Right lobe of liver (tissue), 6 donors: Measurements from ENCODE around the gene SLC6A3. TPM values are rescaled to one million over a fixed set of nuclear protein-coding genes. Genes with fewer than 3 reads are reported as not detected.
A peak's percentile ranks its signal among the peaks of the same experiment; 100 is the strongest.

Experiments
- ATAC-seq, 4 donors: fragments of 200-7000 bp; cut with Tn5 transposase; one replicate each; pipeline ENCODE4 v1.9.1; 2020; ENCODE audit warnings: mild to moderate bottlenecking in 4 of 4, moderate library complexity in 4 of 4
- DNase-seq, 3 donors: peaks; one replicate each; pipeline ENCODE4 v3.0.0-alpha.2; 2020
- H3K27ac ChIP-seq, 3 donors: fragments of 200-600 bp; one replicate each; pipeline ENCODE4 v1.8.0; 2022
- H3K27me3 ChIP-seq, 2 donors: fragments of 200-600 bp; one replicate each; pipeline ENCODE4 v1.8.0; 2022
- H3K36me3 ChIP-seq, 4 donors: fragments of 200-600 bp; sonication (generic) in 1 of 4; one replicate each; pipeline versions ENCODE4 v1.5.1 to v1.8.0; 2017 to 2022; ENCODE audit warnings: control low read depth in 1 of 4
- H3K4me1 ChIP-seq, 4 donors: fragments of 200-600 bp; sonication (generic) in 1 of 4; one replicate each; pipeline versions ENCODE4 v1.5.1 to v1.8.0; 2017 to 2022; ENCODE audit warnings: control low read depth in 1 of 4
- H3K4me3 ChIP-seq, 3 donors: fragments of 200-600 bp; one replicate each; pipeline ENCODE4 v1.8.0; 2022
- H3K9me3 ChIP-seq, 4 donors: fragments of 200-600 bp; sonication (generic) in 1 of 4; one replicate each; pipeline versions ENCODE4 v1.5.1 to v1.8.0; 2017 to 2022; ENCODE audit warnings: control low read depth in 1 of 4
- POLR2A ChIP-seq: fragments of 450-650 bp; IDR thresholded peaks from one replicate; pipeline ENCODE4 v1.6.1; 2017; ENCODE audit warnings: antibody characterized with exemption, mild to moderate bottlenecking
- WGBS: methylation state at CpG from one replicate; pipeline ENCODE4 v1.1.6; 2018; ENCODE audit warnings: low coverage, low lambda C conversion rate; ENCODE audit not compliant: insufficient coverage; ENCODE audit errors: missing lambda C conversion rate; 5-methylcytosine and 5-hydroxymethylcytosine counted together
- intact Hi-C, 2 donors: fragments of 100-400 bp; cut with DNase I; formaldehyde crosslinking; loops; one replicate each; pipeline versions ENCODE4 v1.11.2 to v1.14.1; 2022
- total RNA-seq, 6 experiments: library from RNA; depleted of rRNA in 2 of 6; stranded (reverse); fragments of >200 nt in 2 of 6; fragmentation: NEBNext Ultra II Directional in 3 of 6; extraction: Animal tissue kit (Norgen Biotek cat#: 25700) in 3 of 6; gene quantifications; one replicate each; pipeline versions ENCODE4 v1.1.0 to v1.2.4, GENCODE V29; 2016 to 2023
- TF ChIP-seq, protein P1 (sequence below), 4 donors: fragments of 200-600 bp in 3 of 4; fragments of 450-650 bp in 1 of 4; IDR thresholded peaks; one replicate each; pipeline versions ENCODE4 v1.5.1 to v1.8.0; 2016 to 2022; ENCODE audit warnings: antibody characterized with exemption in 4 of 4, mild to moderate bottlenecking in 2 of 4
- donor health status: DM: no; HTN: yes; CAD: no.
- donor health status: DM: no; HTN: no; CAD: no.
- donor health status: DM: no; HTN: no; CAD: no.
- donor health status: DM: no; HTN: yes; CAD: no.
- donor health status: DM: no; HTN: yes; CAD: no.

The SLC6A3 gene
- total RNA-seq, 6 experiments from 2014 or later: not detected

DNA sequence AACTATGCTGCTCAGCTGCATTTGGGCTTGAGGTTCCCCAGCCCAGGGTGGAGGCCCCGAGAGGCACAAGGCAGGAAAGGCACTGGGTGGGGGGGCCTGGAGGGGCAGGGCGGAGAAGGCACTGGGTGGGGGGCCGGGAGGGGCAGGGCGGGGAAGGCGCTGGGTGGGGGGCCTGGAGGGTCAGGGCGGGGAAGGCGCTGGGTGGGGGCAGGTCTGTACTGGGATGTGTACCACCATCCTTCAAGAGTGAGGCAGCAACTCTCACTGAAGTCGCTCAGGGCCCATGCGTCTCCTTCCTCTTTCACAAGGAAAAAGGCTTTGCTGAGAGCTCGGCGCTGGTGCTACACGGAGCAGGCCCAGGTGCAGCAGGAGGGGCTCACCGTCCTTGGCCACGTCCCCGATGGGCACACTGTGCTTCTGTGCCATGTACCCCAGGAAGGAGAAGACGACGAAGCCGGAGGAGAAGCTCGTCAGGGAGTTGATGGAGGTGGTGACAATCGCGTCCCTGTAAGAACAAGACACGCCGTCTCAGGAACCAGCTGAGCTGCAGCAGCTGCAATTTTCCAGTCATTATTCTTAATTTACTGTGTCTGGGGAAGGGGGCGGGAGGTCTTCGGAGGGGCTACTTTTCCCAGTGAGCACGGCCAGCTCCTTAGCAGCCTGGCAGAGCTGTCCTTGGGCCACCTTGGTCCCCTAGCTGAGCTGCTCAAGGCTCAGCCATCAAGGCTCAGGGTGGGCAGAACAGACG, 30.8 kb downstream of the SLC6A3 start:
- ATAC-seq (peak in 1 of 4 donors; percentile 15), DNase-seq (peak in 2 of 3 donors; percentile 17 to 41)
- WGBS: 62% methylated on average over 16 of the region's 27 CpGs
- intact Hi-C loops: no loop called here
- H3K4me1 ChIP-seq: no peaks in the 10 kb centered on the region
- no peaks in the 10 kb centered on the region for H3K36me3 ChIP-seq
- no peaks in the 10 kb centered on the region for H3K9me3 ChIP-seq
- no peak overlapping the region for H3K4me3 ChIP-seq
- no peak overlapping the region for H3K27ac ChIP-seq
- no peaks in the 10 kb centered on the region for H3K27me3 ChIP-seq
- TF ChIP-seq, protein P1, sequence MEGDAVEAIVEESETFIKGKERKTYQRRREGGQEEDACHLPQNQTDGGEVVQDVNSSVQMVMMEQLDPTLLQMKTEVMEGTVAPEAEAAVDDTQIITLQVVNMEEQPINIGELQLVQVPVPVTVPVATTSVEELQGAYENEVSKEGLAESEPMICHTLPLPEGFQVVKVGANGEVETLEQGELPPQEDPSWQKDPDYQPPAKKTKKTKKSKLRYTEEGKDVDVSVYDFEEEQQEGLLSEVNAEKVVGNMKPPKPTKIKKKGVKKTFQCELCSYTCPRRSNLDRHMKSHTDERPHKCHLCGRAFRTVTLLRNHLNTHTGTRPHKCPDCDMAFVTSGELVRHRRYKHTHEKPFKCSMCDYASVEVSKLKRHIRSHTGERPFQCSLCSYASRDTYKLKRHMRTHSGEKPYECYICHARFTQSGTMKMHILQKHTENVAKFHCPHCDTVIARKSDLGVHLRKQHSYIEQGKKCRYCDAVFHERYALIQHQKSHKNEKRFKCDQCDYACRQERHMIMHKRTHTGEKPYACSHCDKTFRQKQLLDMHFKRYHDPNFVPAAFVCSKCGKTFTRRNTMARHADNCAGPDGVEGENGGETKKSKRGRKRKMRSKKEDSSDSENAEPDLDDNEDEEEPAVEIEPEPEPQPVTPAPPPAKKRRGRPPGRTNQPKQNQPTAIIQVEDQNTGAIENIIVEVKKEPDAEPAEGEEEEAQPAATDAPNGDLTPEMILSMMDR (IDR thresholded peaks at IDR 0.05): no peak
- no peak for TF ChIP-seq POLR2A

DNA sequence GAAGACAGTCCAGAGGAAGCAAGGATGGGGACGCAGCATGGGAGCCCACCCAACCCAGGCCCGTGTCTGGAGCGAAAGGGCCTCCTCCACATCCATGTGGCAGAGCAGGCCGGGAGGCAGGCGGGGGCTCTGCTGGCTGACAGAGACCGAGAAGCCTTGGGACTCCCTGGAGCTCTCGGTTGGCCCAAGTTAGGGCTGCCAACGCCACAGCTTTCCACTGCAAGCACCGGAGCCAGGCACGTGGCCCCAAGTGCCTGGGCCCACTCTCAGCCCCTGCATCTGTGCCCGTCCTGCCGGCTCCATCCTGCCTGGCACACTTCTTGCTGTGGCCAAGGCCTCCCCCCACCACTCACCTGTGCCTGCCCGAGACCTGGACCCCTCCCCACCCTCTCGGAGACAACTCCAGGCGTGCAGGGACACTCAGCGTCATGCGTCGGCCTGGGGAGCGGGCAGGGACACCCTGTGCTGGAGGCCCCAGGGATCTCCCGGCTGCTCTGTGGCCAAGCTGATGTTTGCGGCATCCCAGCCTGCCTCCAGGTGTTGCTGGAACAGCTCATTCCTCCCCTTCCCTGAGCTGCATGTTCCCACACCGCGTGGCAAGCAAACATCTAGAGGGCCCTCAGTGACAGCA, 31.5 kb downstream of the SLC6A3 start:
- no peaks in the 10 kb centered on the region for H3K27me3 ChIP-seq

DNA sequence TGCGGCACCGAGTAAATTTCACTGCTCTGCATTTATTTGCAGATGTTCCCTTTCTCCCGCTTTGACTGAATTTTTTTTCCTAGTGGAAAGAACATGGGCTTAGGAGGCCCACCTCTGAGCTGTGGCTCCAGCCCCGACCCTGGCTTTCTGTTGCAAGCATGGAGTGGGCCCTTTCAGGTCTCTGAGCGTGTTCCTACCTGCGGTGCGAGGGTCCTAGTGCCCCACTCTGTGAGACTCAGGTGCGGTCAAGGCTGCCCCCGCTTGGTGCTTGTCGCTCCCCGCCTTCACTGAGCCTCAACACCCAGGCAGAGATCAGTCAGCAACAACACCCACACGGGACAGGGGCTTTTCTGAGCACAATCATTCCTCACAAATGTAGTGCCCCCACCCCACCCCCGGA, 32.0 kb downstream of the SLC6A3 start:
- Histone ChIP-seq H3K4me1 (no peaks in the 10 kb centered on the region), H3K27me3 (no peaks in the 10 kb centered on the region), H3K27ac (no peak overlapping the region), H3K4me3 (no peak overlapping the region), H3K9me3 (no peaks in the 10 kb centered on the region), H3K36me3 (no peaks in the 10 kb centered on the region)
- 41% methylated on average over 4 of the region's 13 CpGs for whole genome bisulfite sequencing
- TF ChIP-seq, protein P1 (IDR thresholded peaks at IDR 0.05): no peak
- no peak for TF ChIP-seq POLR2A
- ATAC-seq: no peak
- peak in 1 of 3 donors; percentile 36 for DNase-seq
- intact Hi-C loops: no loop called here

More for the DNA sequence above, 31.5 kb downstream of the SLC6A3 start:
- H3K4me3 ChIP-seq: no peak overlapping the region
- H3K9me3 ChIP-seq: no peaks in the 10 kb centered on the region
- ATAC-seq (no peak), DNase-seq (peak in 2 of 3 donors; percentile 13 to 47)
- no peaks in the 10 kb centered on the region for H3K36me3 ChIP-seq
- H3K4me1 ChIP-seq: no peaks in the 10 kb centered on the region
- TF ChIP-seq POLR2A: no peak
- no peak overlapping the region for H3K27ac ChIP-seq
- intact Hi-C loops: no loop called here
- WGBS: no CpG with 5 or more reads among the region's 23 CpGs

DNA sequence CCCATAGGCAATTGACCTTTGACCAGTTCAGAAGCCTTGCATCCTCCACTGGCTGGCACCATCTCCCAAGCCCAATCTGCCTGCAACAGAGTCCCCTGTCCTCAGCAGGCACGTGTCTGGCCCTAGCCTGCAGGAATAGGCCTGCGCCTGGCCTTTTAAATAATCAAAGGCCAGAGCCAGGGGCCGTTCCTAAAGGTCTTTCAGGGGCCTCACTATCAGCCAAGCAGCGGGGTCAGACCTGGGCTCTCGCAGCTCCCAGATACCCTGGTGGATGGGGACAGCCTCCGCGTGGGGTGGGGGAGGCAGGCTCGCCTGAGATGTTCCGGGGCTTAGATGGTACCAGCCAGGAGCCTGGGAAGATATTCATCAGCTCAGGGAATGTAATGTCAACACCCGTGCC, 32.6 kb downstream of the SLC6A3 start:
- WGBS: 44% methylated on average over 9 of the region's 10 CpGs
- H3K27ac ChIP-seq: no peak overlapping the region
- H3K9me3 ChIP-seq: no peaks in the 10 kb centered on the region
- intact Hi-C loops: no loop called here
- DNase-seq: peak in 1 of 3 donors; percentile 25
- TF ChIP-seq, protein P1 (IDR thresholded peaks at IDR 0.05): no peak
- TF ChIP-seq POLR2A: no peak
- no peaks in the 10 kb centered on the region for H3K27me3 ChIP-seq
- H3K36me3 ChIP-seq: no peaks in the 10 kb centered on the region
- no peaks in the 10 kb centered on the region for H3K4me1 ChIP-seq
- no peak for ATAC-seq
- H3K4me3 ChIP-seq: no peak overlapping the region

DNA sequence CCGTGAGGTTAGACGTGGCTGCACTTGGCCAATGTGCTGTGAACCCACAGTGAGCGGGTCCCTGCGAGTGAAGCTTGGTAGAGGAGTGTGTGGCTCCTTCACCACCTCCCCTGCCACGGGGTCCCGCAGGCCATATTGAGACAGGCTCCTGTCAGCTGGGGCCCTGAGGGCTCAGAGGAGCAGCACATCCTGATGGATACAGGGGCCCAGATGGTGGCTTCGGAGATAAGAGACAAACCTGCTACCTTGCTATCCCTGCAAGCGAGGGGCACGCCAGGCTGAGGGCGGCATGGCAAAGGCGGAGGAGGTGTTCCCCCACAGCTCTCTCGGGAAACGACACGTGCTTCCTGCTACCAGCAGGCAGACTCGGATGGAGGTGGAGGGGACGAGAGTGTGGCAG, 33.1 kb downstream of the SLC6A3 start:
- H3K27ac ChIP-seq: no peak overlapping the region
- peak in 1 of 3 donors; percentile 32 for DNase-seq
- WGBS: 27% methylated on average over 10 of the region's 16 CpGs
- no peak overlapping the region for H3K4me3 ChIP-seq
- intact Hi-C loops: no loop called here
- no peaks in the 10 kb centered on the region for H3K9me3 ChIP-seq
- ATAC-seq: no peak
- no peaks in the 10 kb centered on the region for H3K27me3 ChIP-seq
- no peaks in the 10 kb centered on the region for H3K36me3 ChIP-seq
- H3K4me1 ChIP-seq: no peaks in the 10 kb centered on the region
- TF ChIP-seq, protein P1 (IDR thresholded peaks at IDR 0.05): no peak
- TF ChIP-seq POLR2A: no peak
